Measurements from ENCODE around the gene PITPNM2.
"Not testable (repeated sequence)": the region's sequence is repeated elsewhere in the genome, so short reads cannot be mapped to it uniquely, and the experiment has no call there.

The PITPNM2 gene

DNA sequence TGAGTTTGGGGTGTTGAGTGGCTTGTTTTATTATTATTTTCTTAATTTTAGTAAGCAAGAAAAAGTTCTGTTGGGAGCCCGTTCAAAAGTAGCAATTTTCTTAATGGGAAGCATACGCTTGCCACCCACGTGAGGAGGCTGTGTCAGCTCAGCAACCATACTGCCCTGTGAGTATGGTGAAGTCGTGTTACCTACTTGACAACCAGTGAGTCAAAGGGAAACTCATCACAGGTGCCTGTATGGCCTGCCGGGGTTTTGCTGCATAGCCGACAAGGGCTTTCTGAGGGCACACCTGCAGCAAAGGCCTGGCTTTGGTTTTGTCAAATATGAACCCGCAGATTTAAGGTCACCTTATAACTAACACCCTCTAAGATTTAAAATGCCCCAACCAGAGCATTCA lies 31.1 kb downstream of the PITPNM2 start:
- no peak for DNase-seq

GRCh38 chr12:123118497-123118896 lies 32.4 kb downstream of the PITPNM2 start:
- DNase-seq: no peak

GRCh38 chr12:123115409-123116121 lies 35.3 kb downstream of the PITPNM2 start:
- DNase-seq: no peak

GRCh38 chr12:123114304-123115083 lies 36.4 kb downstream of the PITPNM2 start:
- no peak for DNase-seq

- DNase-seq: peak in 1 of 2 experiments; percentile 50
Measured at GRCh38 chr12:123113026-123113425, 37.9 kb downstream of the PITPNM2 start.

GRCh38 chr12:123111498-123112165 lies 39.3 kb downstream of the PITPNM2 start:
- no peak for DNase-seq

GRCh38 chr12:123109319-123109772 lies 41.5 kb downstream of the PITPNM2 start:
- peak; percentile 42 to 52 for DNase-seq

DNA sequence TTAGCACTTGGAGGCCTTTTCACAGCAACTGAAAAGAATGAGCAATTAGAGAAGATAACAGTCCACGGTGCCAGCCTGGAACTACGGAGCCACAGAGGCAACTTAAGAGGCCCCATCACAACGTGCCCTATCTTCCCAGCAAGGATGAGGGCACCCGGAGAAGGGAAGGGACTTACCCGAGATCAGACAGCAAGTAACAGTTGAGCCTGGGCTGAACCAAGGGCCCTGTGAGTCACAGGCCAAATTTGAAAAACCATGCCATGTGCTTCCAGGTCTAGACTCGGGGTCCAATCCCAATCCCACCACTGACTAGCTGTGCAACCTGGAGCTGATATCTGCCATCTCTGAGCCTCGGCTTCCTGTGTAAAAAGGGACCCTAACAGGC lies 42.2 kb downstream of the PITPNM2 start:
- DNase-seq: no peak

DNA sequence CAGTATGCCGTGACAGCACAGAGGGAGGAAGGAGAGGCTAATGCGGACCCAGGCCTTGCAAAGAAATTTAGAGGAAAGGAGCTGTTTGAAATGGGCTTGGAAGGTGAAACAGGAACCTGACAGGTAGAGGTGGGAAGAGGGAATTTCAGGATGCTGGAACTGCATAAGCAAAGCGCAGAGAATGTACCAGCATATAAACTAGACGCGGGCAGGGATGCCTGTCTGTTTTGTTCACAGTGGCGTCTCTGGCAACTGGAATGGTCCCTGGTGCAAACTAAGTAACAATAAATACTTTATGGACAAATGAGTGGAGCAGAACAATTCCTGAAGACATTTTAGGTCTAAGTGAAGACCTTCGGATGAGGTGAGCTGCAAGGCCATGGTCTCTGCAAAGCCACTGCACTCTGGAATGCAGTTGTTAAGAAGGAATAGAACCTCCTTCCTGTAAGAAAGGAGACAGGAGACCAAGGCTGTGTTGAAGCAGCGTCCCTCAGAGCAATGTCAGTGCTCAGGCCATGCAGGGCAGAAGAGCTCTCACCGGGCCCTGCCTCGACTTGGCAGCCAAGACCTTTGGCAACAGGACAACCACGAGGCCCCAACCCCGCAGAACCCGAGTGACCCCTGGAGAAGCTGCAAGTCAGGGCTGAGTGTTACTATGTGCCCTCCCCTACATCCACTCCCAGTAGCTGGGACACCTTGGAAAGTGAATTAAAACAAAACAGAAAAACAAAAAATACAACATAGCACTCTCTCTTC lies 42.8 kb downstream of the PITPNM2 start:
- no peak for DNase-seq

DNA sequence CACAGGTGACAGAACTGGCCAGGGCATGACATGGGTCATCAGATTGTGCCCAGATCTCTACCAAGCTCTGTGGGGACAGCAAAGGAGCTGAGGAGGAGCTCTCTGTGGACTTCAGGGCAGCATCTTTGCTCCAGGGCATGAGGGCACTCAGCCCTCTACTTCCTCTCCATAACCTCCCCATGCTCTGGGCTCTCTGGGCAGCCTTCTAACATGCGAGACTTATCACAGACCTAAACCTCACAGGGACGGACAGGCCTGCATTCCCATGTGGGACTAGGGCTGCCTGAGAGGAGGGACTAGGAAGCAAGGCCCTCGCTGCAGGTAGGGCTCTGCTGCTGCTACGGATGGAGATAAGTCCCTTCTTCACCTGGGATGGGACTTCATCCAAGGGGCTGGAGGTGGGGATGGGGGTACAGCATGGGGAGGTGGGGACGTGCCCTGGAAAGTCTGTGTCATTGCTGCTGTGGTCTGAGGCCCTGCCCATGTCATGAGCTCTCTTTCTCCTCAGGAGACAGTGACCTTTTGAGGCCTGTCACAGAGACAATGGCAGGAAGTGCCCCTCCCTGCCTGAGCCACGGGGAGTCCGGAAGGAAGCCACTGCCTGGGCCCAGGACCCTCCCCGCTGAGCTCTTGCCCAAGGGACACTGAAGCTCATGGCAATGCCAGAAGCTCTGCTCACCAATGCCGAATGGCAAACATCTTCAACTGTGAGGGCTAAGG lies 44.1 kb downstream of the PITPNM2 start:
- no peak for DNase-seq

DNA sequence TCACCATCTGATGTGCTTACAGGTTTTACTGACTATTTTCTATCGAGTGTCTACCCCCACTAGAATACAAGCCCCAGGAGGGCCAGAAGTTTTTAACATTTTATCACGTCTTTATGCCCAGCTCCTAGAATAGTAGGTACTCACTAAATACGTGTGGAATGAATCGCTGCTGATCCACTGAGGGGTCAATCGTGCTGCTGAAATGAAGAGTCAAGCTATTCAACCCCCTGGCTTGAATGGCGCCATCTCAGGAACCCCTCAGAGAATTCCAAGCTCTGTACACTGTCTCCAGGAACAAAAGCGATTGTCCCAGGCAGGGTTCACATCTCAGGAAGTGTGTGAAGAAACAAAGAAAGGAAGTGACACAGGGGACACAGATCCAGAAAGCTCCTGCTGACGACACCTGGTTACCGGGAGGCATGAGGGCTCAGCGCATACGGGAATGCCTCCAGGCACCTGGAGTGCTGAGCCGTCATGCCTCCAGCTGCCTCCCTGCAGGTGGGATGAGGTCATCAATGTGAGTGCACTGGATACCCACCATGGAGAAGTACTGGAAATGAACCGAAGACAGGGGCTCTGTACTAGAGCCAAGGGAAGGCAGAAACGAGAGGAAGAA lies 45.6 kb downstream of the PITPNM2 start:
- DNase-seq: no peak

DNA sequence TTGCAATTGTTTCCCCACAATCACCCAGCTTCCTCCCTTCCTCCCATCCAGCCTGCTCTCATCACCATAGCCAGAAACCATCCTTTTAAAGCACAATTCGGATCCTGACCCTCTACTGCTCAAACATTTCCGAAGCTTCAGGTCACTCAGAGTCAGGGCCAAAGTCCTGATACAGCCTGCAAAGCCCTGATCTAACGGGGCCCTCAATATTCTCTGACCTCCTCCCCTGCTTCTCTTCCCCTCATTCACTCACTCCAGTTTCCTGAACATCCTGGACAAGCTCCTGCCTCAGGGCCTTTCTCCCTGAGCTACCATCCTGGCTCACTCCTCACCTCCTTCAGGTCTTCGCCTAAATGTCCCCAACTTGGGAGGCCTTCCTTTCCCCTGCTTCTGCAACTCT lies 46.1 kb downstream of the PITPNM2 start:
- DNase-seq: no peak

- not testable (repeated sequence) for DNase-seq
Measured at GRCh38 chr12:123104094-123104493, 46.8 kb downstream of the PITPNM2 start.

GRCh38 chr12:123102781-123103503 lies 47.9 kb downstream of the PITPNM2 start:
- no peak for DNase-seq

DNA sequence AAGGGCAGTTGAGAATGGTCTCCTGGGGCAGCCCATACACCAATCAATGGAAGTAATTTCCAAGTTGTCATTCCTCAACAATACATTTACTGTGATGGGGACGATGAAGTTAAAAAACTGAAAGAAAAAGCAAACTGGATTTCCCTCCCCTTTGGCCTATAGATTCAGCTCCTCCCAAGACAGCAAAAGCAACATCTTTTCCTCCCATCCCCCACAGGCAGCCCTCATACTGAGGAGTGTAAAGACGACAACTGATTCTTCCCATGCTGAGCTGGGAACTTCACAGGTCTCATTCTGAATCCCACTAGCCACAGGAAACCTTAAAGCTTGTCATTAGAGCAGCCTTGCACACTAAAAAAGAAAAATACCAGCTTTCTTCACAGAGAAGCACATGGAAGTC lies 48.5 kb downstream of the PITPNM2 start:
- DNase-seq: no peak

- no peak for DNase-seq
Measured at GRCh38 chr12:123101526-123101925, 49.4 kb downstream of the PITPNM2 start.

All from NCI-H187 (cell line).